Activated T-helper 2 cell treated with anti-CD3 and anti-CD28 coated beads, Interferon-gamma antibody, Interleukin-2, Interleukin-4, amounts not matched to agents 10 μg/mL and 5 μg/mL and 100 μg/mL, durations not matched to agents 14 hours and 24 hours and 36 hours (primary cell): ENCODE data around the gene TSPAN1. TPM values are rescaled to one million over a fixed set of nuclear protein-coding genes. Genes with fewer than 3 reads are reported as not detected.

Experiments used
- DNase-seq: peaks from one replicate; pipeline ENCODE4 v3.0.0; 2021; ENCODE audit warnings: low spot score
- H3K27ac Mint-ChIP-seq: one replicate; pipeline ENCODE4 v1.8.0; 2021; ENCODE audit warnings: mixed read lengths
- H3K27me3 Mint-ChIP-seq: one replicate; pipeline ENCODE4 v1.8.0; 2021; ENCODE audit warnings: low read depth, mixed read lengths
- H3K36me3 Mint-ChIP-seq: one replicate; pipeline ENCODE4 v1.8.0; 2021; ENCODE audit warnings: low read depth, mixed read lengths
- H3K4me1 Mint-ChIP-seq: one replicate; pipeline ENCODE4 v1.8.0; 2021; ENCODE audit warnings: low read depth, mixed read lengths
- H3K4me3 Mint-ChIP-seq: one replicate; pipeline ENCODE4 v1.8.0; 2021; ENCODE audit warnings: low read depth, mild to moderate bottlenecking, moderate library complexity, mixed read lengths
- H3K9me3 Mint-ChIP-seq: one replicate; pipeline ENCODE4 v1.8.0; 2021; ENCODE audit warnings: mixed read lengths
- intact Hi-C: fragments of 100-400 bp; cut with micrococcal nuclease; formaldehyde crosslinking; loops from one replicate; pipeline ENCODE4 v1.15.1; 2023
- total RNA-seq: library from RNA; stranded (reverse); gene quantifications from 2 replicates; pipeline ENCODE4 v1.2.3, GENCODE V29; 2022

The TSPAN1 gene
- total RNA-seq, 1 donor from 2014 or later: not detected

GRCh38 chr1:46169811-46170454 lies 5.0 kb upstream of the TSPAN1 start:
- intact Hi-C loops: no loop called here
- no peak overlapping the region for H3K4me3 Mint-ChIP-seq
- peaks cover 7% of the 10 kb centered on the region for H3K4me1 Mint-ChIP-seq
- peaks cover 24% of the 10 kb centered on the region for H3K27me3 Mint-ChIP-seq
- DNase-seq: no peak
- no peaks in the 10 kb centered on the region for H3K36me3 Mint-ChIP-seq
- H3K9me3 Mint-ChIP-seq: no peaks in the 10 kb centered on the region
- no peak overlapping the region for H3K27ac Mint-ChIP-seq

- intact Hi-C loops: no loop called here
- no peak for DNase-seq
- H3K27ac Mint-ChIP-seq: no peak overlapping the region
- H3K4me3 Mint-ChIP-seq: no peak overlapping the region
- peaks cover 24% of the 10 kb centered on the region for H3K27me3 Mint-ChIP-seq
- peaks cover 7% of the 10 kb centered on the region for H3K4me1 Mint-ChIP-seq
- H3K9me3 Mint-ChIP-seq: no peaks in the 10 kb centered on the region
- H3K36me3 Mint-ChIP-seq: no peaks in the 10 kb centered on the region
These were observed 3.5 kb upstream of the TSPAN1 start for GRCh38 chr1:46171351-46171750.

GRCh38 chr1:46171871-46172270 lies 3.0 kb upstream of the TSPAN1 start:
- Mint-ChIP-seq H3K4me3 (no peak overlapping the region), H3K27me3 (peaks cover 26% of the 10 kb centered on the region), H3K9me3 (no peaks in the 10 kb centered on the region), H3K27ac (no peak overlapping the region), H3K36me3 (no peaks in the 10 kb centered on the region), H3K4me1 (peaks cover 7% of the 10 kb centered on the region)
- intact Hi-C loops: no loop called here
- no peak for DNase-seq

GRCh38 chr1:46172321-46172720 lies 2.6 kb upstream of the TSPAN1 start:
- intact Hi-C loops: no loop called here
- H3K36me3 Mint-ChIP-seq: no peaks in the 10 kb centered on the region
- H3K27ac Mint-ChIP-seq: no peak overlapping the region
- H3K4me3 Mint-ChIP-seq: no peak overlapping the region
- H3K4me1 Mint-ChIP-seq: peaks cover 3% of the 10 kb centered on the region
- peaks cover 27% of the 10 kb centered on the region for H3K27me3 Mint-ChIP-seq
- no peak for DNase-seq
- H3K9me3 Mint-ChIP-seq: no peaks in the 10 kb centered on the region

GRCh38 chr1:46173361-46173856 lies 1.5 kb upstream of the TSPAN1 start:
- Mint-ChIP-seq H3K9me3 (no peaks in the 10 kb centered on the region), H3K27me3 (peaks cover 22% of the 10 kb centered on the region), H3K27ac (no peak overlapping the region), H3K36me3 (no peaks in the 10 kb centered on the region), H3K4me1 (no peaks in the 10 kb centered on the region), H3K4me3 (no peak overlapping the region)
- DNase-seq: no peak
- intact Hi-C loops: no loop called here

DNA sequence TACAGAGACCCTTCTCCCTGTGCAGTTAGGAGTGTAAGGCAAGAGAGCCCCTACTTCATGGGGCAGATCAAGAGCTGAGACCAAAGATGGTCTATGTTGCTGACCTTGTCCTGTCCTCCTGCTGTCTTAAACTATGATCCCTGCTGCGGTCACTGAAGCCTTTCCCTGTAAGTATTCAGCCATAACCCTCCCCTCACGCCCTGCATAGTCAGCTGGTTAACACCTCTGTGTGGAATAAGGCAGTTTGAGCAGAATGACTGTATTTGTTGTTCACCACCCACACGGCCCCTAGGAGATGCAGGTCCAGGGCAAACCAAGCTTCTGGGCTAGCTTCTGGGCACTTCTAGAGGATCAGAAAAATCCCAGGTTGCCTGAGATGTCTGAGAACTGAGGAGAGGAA lies 356 bp downstream of the TSPAN1 start:
- Mint-ChIP-seq H3K9me3 (no peaks in the 10 kb centered on the region), H3K27ac (no peak overlapping the region), H3K4me3 (no peak overlapping the region), H3K36me3 (no peaks in the 10 kb centered on the region), H3K4me1 (no peaks in the 10 kb centered on the region), H3K27me3 (peaks cover 12% of the 10 kb centered on the region)
- intact Hi-C loops: no loop called here
- DNase-seq: no peak

GRCh38 chr1:46176211-46176865 lies 1.5 kb downstream of the TSPAN1 start, which contains the start of gene P3R3URF:
Gene P3R3URF (minus strand): TSS chr1:46176488. CDS start chr1:46176471, 17 bp downstream.
- intact Hi-C loops: no loop called here
- Mint-ChIP-seq H3K36me3 (no peaks in the 10 kb centered on the region), H3K4me3 (no peak within 1 kb of the TSS), H3K9me3 (no peaks in the 10 kb centered on the region), H3K4me1 (no peaks in the 10 kb centered on the region), H3K27me3 (peaks cover 7% of the 10 kb centered on the region), H3K27ac (no peak within 1 kb of the TSS)
- no peak for DNase-seq

- Mint-ChIP-seq H3K27ac (no peak overlapping the region), H3K36me3 (no peaks in the 10 kb centered on the region), H3K9me3 (no peaks in the 10 kb centered on the region), H3K4me3 (no peak overlapping the region), H3K27me3 (peaks cover 7% of the 10 kb centered on the region), H3K4me1 (peaks cover under 1% of the 10 kb centered on the region)
- peak; percentile 39 for DNase-seq
- intact Hi-C loops: loop anchor here (1.0 to 2.0 kb wide), 2 partner anchors 43 to 142 kb away; no protein-coding TSS in a partner anchor
These were observed 4.5 kb downstream of the TSPAN1 start for GRCh38 chr1:46179138-46180081.

GRCh38 chr1:46180082-46180616 lies 5.3 kb downstream of the TSPAN1 start:
- Mint-ChIP-seq H3K36me3 (no peaks in the 10 kb centered on the region), H3K4me3 (no peak overlapping the region), H3K27me3 (peaks cover 7% of the 10 kb centered on the region), H3K4me1 (peaks cover 8% of the 10 kb centered on the region), H3K27ac (no peak overlapping the region), H3K9me3 (no peaks in the 10 kb centered on the region)
- no peak for DNase-seq
- intact Hi-C loops: no loop called here

GRCh38 chr1:46181343-46182260 lies 6.7 kb downstream of the TSPAN1 start:
- Mint-ChIP-seq H3K27ac (no peak overlapping the region), H3K4me1 (peaks cover 14% of the 10 kb centered on the region), H3K9me3 (no peaks in the 10 kb centered on the region), H3K36me3 (no peaks in the 10 kb centered on the region), H3K27me3 (peaks cover 5% of the 10 kb centered on the region), H3K4me3 (no peak overlapping the region)
- DNase-seq: no peak
- intact Hi-C loops: no loop called here

DNA sequence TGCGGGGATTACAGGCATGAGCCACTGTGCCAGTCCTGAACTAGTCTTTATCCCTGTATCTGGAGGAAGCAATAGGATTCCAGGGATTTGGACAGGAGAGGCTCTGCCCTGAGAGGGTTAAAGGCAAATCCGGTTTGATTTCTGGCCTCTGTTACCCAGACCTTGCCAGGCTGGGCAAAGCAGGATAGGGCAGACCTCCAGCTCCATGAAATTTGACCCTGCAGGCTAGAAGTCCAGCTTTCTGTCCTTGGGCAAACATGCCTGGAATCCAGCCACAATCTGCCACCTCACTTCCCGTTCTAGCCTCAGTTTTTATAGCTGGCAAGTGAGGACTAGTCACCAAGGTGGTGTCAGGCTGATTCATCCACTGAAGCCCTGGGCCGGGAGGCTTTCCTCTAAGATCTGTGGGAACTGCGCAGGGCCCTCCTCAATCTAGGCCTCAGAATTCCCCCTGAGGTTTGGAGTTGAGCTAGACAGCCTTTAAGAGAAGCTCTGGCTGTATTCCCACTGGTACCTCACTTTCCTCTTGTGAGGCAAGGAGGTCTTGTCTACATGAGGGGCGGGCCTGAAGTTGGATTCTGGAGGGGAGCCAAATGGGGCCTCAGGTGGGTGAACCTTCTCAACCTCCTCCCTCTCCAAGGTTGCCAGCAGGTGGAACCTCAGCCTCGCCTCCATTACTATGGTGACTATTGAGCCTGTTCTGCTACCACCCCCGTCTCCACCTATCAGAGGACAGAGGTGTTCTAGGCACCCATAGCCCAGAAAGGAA lies 8.4 kb downstream of the TSPAN1 start:
- Mint-ChIP-seq H3K27ac (no peak overlapping the region), H3K4me1 (peaks cover 14% of the 10 kb centered on the region), H3K4me3 (no peak overlapping the region), H3K36me3 (peaks cover 7% of the 10 kb centered on the region), H3K9me3 (no peaks in the 10 kb centered on the region), H3K27me3 (no peaks in the 10 kb centered on the region)
- intact Hi-C loops: no loop called here
- no peak for DNase-seq
